B cell (primary cell): ENCODE results near the gene SH2D3C. TPM values are rescaled to one million over a fixed set of nuclear protein-coding genes. Genes with fewer than 3 reads are reported as not detected.

Experiments
- ATAC-seq: fragments of 200-7000 bp; cut with Tn5 transposase; one replicate; pipeline ENCODE4 v1.10.0; 2021; ENCODE audit warnings: low read depth, mild to moderate bottlenecking, moderate number of reproducible peaks, moderate library complexity
- CTCF ChIA-PET: fragments of 350-600 bp; sonication (Branson Sonifier 250); formaldehyde crosslinking; loops from one replicate; lab custom pipeline; 2021; ENCODE audit warnings: antibody characterized with exemption, inconsistent platforms; lab: Charles Lee
- POLR2A ChIA-PET: fragments of 350-600 bp; sonication (Branson Sonifier 250); formaldehyde crosslinking; loops from one replicate; lab custom pipeline; 2021; ENCODE audit warnings: antibody characterized with exemption; lab: Charles Lee
- DNase-seq: peaks from one replicate; pipeline ENCODE4 v3.0.0; 2013
- H2AFZ ChIP-seq: 2 replicates; pipeline ENCODE4 v1.6.1; 2012; ENCODE audit warnings: mild to moderate bottlenecking, low read depth, low read length; ENCODE audit not compliant: insufficient read depth, poor library complexity, severe bottlenecking
- H3K27ac ChIP-seq, 2 donors: 1 replicate in 1 of 2; 2 replicates in 1 of 2; pipeline ENCODE4 v1.5.1; 2012 to 2013; ENCODE audit warnings: low read length in 2 of 2, mild to moderate bottlenecking in 2 of 2, moderate library complexity in 1 of 2
- H3K27me3 ChIP-seq, 4 experiments: fragments of 200-600 bp in 1 of 4; sonication (generic) in 1 of 4; replicated peaks in 1 of 4; 1 replicate in 2 of 4; 2 replicates in 2 of 4; pipeline versions ENCODE4 v1.6.1 to v1.7.0; 2013 to 2016; ENCODE audit warnings: low read length in 3 of 4, mild to moderate bottlenecking in 2 of 4, mixed read lengths in 1 of 4, moderate library complexity in 1 of 4; ENCODE audit not compliant: insufficient read depth in 4 of 4, control insufficient read depth in 3 of 4; ENCODE audit errors: control extremely low read depth in 1 of 4
- H3K36me3 ChIP-seq, 2 experiments: replicated peaks in 1 of 2; 1 replicate in 1 of 2; 2 replicates in 1 of 2; pipeline versions ENCODE4 v1.6.1 to v1.7.1; 2013; ENCODE audit warnings: low read length in 1 of 2; ENCODE audit not compliant: insufficient read depth in 2 of 2, control insufficient read depth in 1 of 2; ENCODE audit errors: control extremely low read depth in 1 of 2, extremely low read depth in 1 of 2
- H3K4me1 ChIP-seq, 2 donors: fragments of 200-600 bp in 1 of 2; sonication (generic) in 1 of 2; 1 replicate in 1 of 2; 2 replicates in 1 of 2; pipeline versions ENCODE4 v1.5.1 to v1.6.1; 2013 to 2017; ENCODE audit warnings: low read length in 2 of 2; ENCODE audit not compliant: control insufficient read depth in 2 of 2, insufficient read depth in 2 of 2
- H3K4me2 ChIP-seq: replicated peaks from 2 replicates; pipeline ENCODE3; 2012; ENCODE audit warnings: mild to moderate bottlenecking, low read depth, low read length; ENCODE audit not compliant: poor library complexity, severe bottlenecking
- H3K4me3 ChIP-seq, 5 experiments: fragments of 200-600 bp in 1 of 5; sonication (generic) in 1 of 5; 1 replicate in 3 of 5; 2 replicates in 2 of 5; pipeline versions ENCODE4 v1.5.1 to v1.7.0; 2011 to 2016; ENCODE audit warnings: low read length in 4 of 5, mild to moderate bottlenecking in 4 of 5, low read depth in 2 of 5, control low read depth in 1 of 5, moderate library complexity in 1 of 5; ENCODE audit not compliant: insufficient read depth in 1 of 5; ENCODE audit errors: control extremely low read depth in 1 of 5, extremely low read depth in 1 of 5
- H3K79me2 ChIP-seq: fragments of 200-600 bp; sonication (generic); one replicate; pipeline ENCODE4 v1.6.0; 2016; ENCODE audit warnings: low read length; ENCODE audit not compliant: control insufficient read depth, insufficient read depth
- H3K9ac ChIP-seq: fragments of 200-600 bp; sonication (generic); 2 replicates; pipeline ENCODE4 v1.6.1; 2017; ENCODE audit warnings: mild to moderate bottlenecking, low read length, moderate library complexity
- H3K9me3 ChIP-seq, 3 donors: one replicate each; pipeline versions ENCODE4 v1.6.1 to v1.7.1; 2013; ENCODE audit warnings: low read length in 2 of 3; ENCODE audit not compliant: control insufficient read depth in 2 of 3, insufficient read depth in 1 of 3; ENCODE audit errors: control extremely low read depth in 1 of 3
- H4K20me1 ChIP-seq: 2 replicates; pipeline ENCODE4 v1.6.0; 2012; ENCODE audit warnings: mild to moderate bottlenecking, low read length; ENCODE audit not compliant: insufficient read depth, control insufficient read depth, poor library complexity, severe bottlenecking
- H3K27ac Mint-ChIP-seq: one replicate; pipeline ENCODE4 v1.8.0; 2021; ENCODE audit warnings: mixed read lengths
- H3K27me3 Mint-ChIP-seq: one replicate; pipeline ENCODE4 v1.8.0; 2021; ENCODE audit warnings: mixed read lengths
- H3K4me1 Mint-ChIP-seq: one replicate; pipeline ENCODE4 v1.8.0; 2021; ENCODE audit warnings: mixed read lengths
- H3K4me3 Mint-ChIP-seq: one replicate; pipeline ENCODE4 v1.8.0; 2021; ENCODE audit warnings: mixed read lengths
- H3K9me3 Mint-ChIP-seq: one replicate; pipeline ENCODE4 v1.8.0; 2022; ENCODE audit warnings: mixed read lengths; ENCODE audit not compliant: insufficient read depth
- CTCF ChIP-seq: fragments of 200-600 bp; IDR thresholded peaks from one replicate; pipeline ENCODE4 v1.8.0; 2022; ENCODE audit warnings: antibody characterized with exemption, mild to moderate bottlenecking
- EZH2 ChIP-seq: IDR thresholded peaks from 2 replicates; pipeline ENCODE4 v1.6.1; 2012; ENCODE audit warnings: borderline replicate concordance, low read depth, mild to moderate bottlenecking, moderate library complexity, low read length; ENCODE audit not compliant: insufficient read depth, poor library complexity, severe bottlenecking
- WGBS: methylation state at CpG from one replicate; pipeline ENCODE4 v1.1.5; 2013; ENCODE audit warnings: missing lambda C conversion rate; ENCODE audit not compliant: insufficient coverage; 5-methylcytosine and 5-hydroxymethylcytosine counted together
- intact Hi-C: fragments of 100-400 bp; cut with micrococcal nuclease; formaldehyde crosslinking; loops from one replicate; pipeline ENCODE4 v1.10.0; 2022
- polyA plus RNA-seq: library from polyadenylated mRNA; depleted of rRNA; stranded (reverse); fragments of >200 nt; gene quantifications from 2 replicates; pipeline ENCODE4 v1.2.3, GENCODE V29; 2012
- total RNA-seq, 2 donors: library from RNA; stranded (reverse); fragments of 120-200 nt in 1 of 2; gene quantifications; 1 replicate in 1 of 2; 2 replicates in 1 of 2; pipeline versions ENCODE4 v1.2.3 to v1.2.4, GENCODE V29; 2013 to 2022

Gene SH2D3C
- total and polyA plus RNA-seq, 2 donors (not counting 1 experiment from before 2014, with no cell fraction given), result 66.3 to 85.5 TPM

- no peak for ATAC-seq
- Mint-ChIP-seq H3K4me1 (peaks cover 18% of the 10 kb centered on the region), H3K9me3 (no peaks in the 10 kb centered on the region), H3K4me3 (no peak overlapping the region), H3K27me3 (no peaks in the 10 kb centered on the region), H3K27ac (no peak overlapping the region)
- no peak overlapping the region for H3K9ac ChIP-seq
- 98% methylated on average over 10 of the region's 10 CpGs for WGBS
- no peak overlapping the region for H2AFZ ChIP-seq
- CTCF ChIA-PET, result no interaction called here
- H3K27ac ChIP-seq, result no peak overlapping the region
- no peaks in the 10 kb centered on the region for H3K79me2 ChIP-seq
- H3K9me3 ChIP-seq, result no peaks in the 10 kb centered on the region
- no peak overlapping the region for H3K4me2 ChIP-seq
- no peaks in the 10 kb centered on the region for H3K36me3 ChIP-seq
- no peak for TF ChIP-seq EZH2
- no peak for TF ChIP-seq CTCF
- no peaks in the 10 kb centered on the region for H3K27me3 ChIP-seq
- POLR2A ChIA-PET, result no interaction called here
- DNase-seq, result no peak
- intact Hi-C loops, result no loop called here
- no peaks in the 10 kb centered on the region for H4K20me1 ChIP-seq
- H3K4me3 ChIP-seq, result no peak overlapping the region
- H3K4me1 ChIP-seq, result peaks cover 3 to 11% of the 10 kb centered on the region in 2 donors
Measured at GRCh38 chr9:127710204-127710783, 68.2 kb downstream of the SH2D3C start.

GRCh38 chr9:127708952-127709587 lies 69.4 kb downstream of the SH2D3C start:
- CTCF ChIA-PET, result no interaction called here
- no peaks in the 10 kb centered on the region for H3K79me2 ChIP-seq
- H3K27ac Mint-ChIP-seq, result no peak overlapping the region
- no peak overlapping the region for H3K27ac ChIP-seq
- no peak for DNase-seq
- H3K27me3 ChIP-seq, result no peaks in the 10 kb centered on the region
- H3K36me3 ChIP-seq, result no peaks in the 10 kb centered on the region
- no peaks in the 10 kb centered on the region for H4K20me1 ChIP-seq
- no peaks in the 10 kb centered on the region for H3K9me3 ChIP-seq
- whole genome bisulfite sequencing, result 94% methylated on average over 8 of the region's 8 CpGs
- no peak overlapping the region for H3K4me3 Mint-ChIP-seq
- H3K4me1 ChIP-seq, result peaks cover 0 to 6% of the 10 kb centered on the region in 2 donors
- H3K4me2 ChIP-seq, result no peak overlapping the region
- peaks cover 11% of the 10 kb centered on the region for H3K4me1 Mint-ChIP-seq
- no peak for TF ChIP-seq EZH2
- TF ChIP-seq CTCF, result no peak
- intact Hi-C loops, result no loop called here
- POLR2A ChIA-PET, result no interaction called here
- no peak for ATAC-seq
- no peak overlapping the region for H3K4me3 ChIP-seq
- H3K27me3 Mint-ChIP-seq, result no peaks in the 10 kb centered on the region
- H2AFZ ChIP-seq, result no peak overlapping the region
- no peaks in the 10 kb centered on the region for H3K9me3 Mint-ChIP-seq
- no peak overlapping the region for H3K9ac ChIP-seq
